ENCODE data around the gene GIT2.
"Not testable (repeated sequence)": the region's sequence is repeated elsewhere in the genome, so short reads cannot be mapped to it uniquely, and the experiment has no call there.

The GIT2 gene

DNA sequence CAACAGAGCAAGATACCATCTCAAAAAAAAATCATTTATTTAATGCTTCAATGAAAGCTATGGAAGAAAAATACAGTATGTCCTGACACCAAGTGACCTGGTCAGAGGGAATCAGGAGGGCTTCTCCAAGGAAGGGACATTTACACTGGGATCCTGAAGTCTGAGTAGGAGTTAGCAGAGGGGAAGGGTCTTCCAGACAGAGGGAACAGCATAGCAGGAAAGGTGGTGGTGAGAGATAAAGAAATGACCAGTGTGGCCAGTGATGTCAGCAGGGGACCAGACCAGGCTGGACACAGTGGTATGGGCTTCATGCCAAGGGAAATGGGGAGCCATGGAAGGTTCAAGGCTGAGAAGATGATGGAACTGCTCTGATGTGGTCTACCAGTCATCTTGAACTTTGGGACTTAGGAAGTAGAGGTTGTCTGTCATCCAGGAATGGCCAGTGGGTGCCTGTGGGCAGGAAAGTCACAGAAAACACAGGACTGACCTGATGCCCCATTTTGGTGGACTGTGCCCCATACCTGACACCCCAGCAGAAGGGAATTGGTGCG is 103.9 kb downstream of the GIT2 start:
- peak; percentile 82; the same call in 1 of the 2 replicates for TF ChIP-seq ZFP3 (CRISPR knock-in tag; IDR thresholded peaks at IDR 0.05)
- no peak for TF ChIP-seq CREB5 (CRISPR knock-in tag; IDR thresholded peaks at IDR 0.05; ENCODE audit: low read depth)
- no peak for TF ChIP-seq TSHZ2 (CRISPR knock-in tag; IDR thresholded peaks at IDR 0.05)
- TF ChIP-seq, protein P1, sequence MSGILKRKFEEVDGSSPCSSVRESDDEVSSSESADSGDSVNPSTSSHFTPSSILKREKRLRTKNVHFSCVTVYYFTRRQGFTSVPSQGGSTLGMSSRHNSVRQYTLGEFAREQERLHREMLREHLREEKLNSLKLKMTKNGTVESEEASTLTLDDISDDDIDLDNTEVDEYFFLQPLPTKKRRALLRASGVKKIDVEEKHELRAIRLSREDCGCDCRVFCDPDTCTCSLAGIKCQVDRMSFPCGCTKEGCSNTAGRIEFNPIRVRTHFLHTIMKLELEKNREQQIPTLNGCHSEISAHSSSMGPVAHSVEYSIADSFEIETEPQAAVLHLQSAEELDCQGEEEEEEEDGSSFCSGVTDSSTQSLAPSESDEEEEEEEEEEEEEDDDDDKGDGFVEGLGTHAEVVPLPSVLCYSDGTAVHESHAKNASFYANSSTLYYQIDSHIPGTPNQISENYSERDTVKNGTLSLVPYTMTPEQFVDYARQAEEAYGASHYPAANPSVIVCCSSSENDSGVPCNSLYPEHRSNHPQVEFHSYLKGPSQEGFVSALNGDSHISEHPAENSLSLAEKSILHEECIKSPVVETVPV (CRISPR knock-in tag; IDR thresholded peaks at IDR 0.05) = no peak
- ATAC-seq = no peak

- ATAC-seq = not testable (repeated sequence)
Observed at GRCh38 chr12:109891731-109892130, 104.4 kb downstream of the GIT2 start.

DNA sequence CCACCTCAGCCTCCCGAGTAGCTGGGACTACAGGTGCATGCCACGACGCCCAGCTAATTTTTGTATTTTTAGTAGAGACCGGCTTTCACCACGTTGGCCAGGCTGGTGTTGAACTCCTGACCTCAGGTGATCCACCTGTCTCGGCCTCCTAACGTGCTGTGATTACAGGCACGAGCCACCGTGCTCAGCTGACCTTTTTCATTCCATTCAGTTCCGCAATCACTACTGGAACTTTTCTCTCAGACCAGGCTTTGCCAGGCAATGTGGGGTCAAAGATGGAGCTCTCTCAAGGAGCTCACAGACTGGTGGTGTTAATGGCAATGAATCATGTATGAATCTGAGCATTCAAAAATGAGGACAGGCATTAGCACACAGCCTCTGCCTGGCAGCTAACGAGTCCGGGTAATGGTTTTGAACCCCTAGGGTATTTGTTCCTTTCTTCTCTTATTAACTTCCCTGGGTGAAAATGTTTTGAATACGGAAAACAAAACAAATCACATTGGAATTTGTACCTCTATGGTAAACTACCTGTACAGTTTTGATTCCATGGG is 105.5 kb downstream of the GIT2 start:
- no peak for TF ChIP-seq TCF4 (CRISPR knock-in tag; IDR thresholded peaks at IDR 0.05; ENCODE audit: borderline replicate concordance)
- no peak for TF ChIP-seq CREB5 (CRISPR knock-in tag; IDR thresholded peaks at IDR 0.05; ENCODE audit: low read depth)
- no peak for TF ChIP-seq ESRRG (CRISPR knock-in tag; IDR thresholded peaks at IDR 0.05)
- no peak for TF ChIP-seq SNAI2 (CRISPR knock-in tag; IDR thresholded peaks at IDR 0.05)
- no peak for TF ChIP-seq RARB (CRISPR knock-in tag; IDR thresholded peaks at IDR 0.05)
- TF ChIP-seq POU6F1 (CRISPR knock-in tag; IDR thresholded peaks at IDR 0.05; ENCODE audit: borderline replicate concordance, low read depth) = no peak
- ATAC-seq = no peak

DNA sequence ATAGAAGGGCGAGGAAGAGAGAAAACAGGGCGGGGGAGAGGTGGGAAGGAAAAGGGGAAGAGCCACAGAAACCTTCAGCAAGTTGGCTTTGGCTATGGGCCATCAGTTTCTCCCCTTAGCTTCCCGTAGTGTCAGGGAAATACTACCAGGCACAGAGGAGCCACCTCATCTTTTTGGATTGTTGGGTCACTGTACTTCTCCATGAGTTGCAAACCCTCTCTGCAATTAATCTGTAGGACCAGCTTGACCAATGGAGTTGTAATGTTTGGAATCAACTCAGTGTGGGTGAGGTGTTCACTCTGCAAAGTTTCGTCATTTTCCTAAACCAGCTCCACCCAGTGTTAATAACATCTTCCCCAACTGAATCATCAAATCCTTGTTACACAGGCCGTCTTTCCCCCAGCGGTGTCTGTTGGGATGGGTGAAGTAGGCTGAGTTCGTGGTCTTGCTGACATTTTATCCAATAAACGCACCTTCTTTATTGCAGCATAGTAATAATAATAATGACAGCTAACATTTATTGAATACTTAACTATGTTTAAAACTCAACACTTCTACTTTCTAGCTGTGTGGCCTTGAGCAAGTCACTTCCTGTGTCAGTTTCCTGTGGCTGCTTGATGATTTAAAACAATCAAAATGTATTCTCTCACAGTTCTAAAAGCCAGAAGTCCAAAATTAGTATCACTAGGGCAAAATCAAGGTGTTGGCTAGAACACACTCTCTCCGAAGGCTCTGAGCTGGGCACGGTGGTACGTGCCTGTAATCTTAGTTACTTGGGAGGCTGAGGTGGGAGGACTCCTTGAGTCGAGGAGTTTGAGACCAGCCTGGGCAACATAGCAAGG is 107.8 kb downstream of the GIT2 start:
- TF ChIP-seq OSR1 (CRISPR knock-in tag; IDR thresholded peaks at IDR 0.05) (no peak), GLIS3 (CRISPR knock-in tag; IDR thresholded peaks at IDR 0.05) (no peak), ZNF70 (CRISPR knock-in tag; IDR thresholded peaks at IDR 0.05) (no peak), BACH2 (CRISPR knock-in tag; IDR thresholded peaks at IDR 0.05; ENCODE audit: borderline replicate concordance) (no peak), TCF4 (CRISPR knock-in tag; IDR thresholded peaks at IDR 0.05; ENCODE audit: borderline replicate concordance) (no peak), ARNTL (CRISPR knock-in tag; IDR thresholded peaks at IDR 0.05; ENCODE audit: borderline replicate concordance, low read depth) (no peak), ZNF565 (CRISPR knock-in tag; conservative IDR thresholded peaks at IDR 0.05; ENCODE audit: low read depth) (no peak), SNAI2 (CRISPR knock-in tag; IDR thresholded peaks at IDR 0.05) (no peak), TOX (CRISPR knock-in tag; IDR thresholded peaks at IDR 0.05; ENCODE audit: borderline replicate concordance) (no peak), CREB5 (CRISPR knock-in tag; IDR thresholded peaks at IDR 0.05; ENCODE audit: low read depth) (no peak), ZFP3 (CRISPR knock-in tag; IDR thresholded peaks at IDR 0.05) (no peak), ZNF8 (CRISPR knock-in tag; IDR thresholded peaks at IDR 0.05) (no peak), POU6F1 (CRISPR knock-in tag; IDR thresholded peaks at IDR 0.05; ENCODE audit: borderline replicate concordance, low read depth) (no peak), PPARA (CRISPR knock-in tag; IDR thresholded peaks at IDR 0.05; ENCODE audit: borderline replicate concordance) (no peak), ZFP30 (CRISPR knock-in tag; IDR thresholded peaks at IDR 0.05) (no peak)
- TF ChIP-seq, protein P1 (CRISPR knock-in tag; IDR thresholded peaks at IDR 0.05) = no peak
- peak; percentile 67 for ATAC-seq

All from SK-N-SH treated with all-trans-retinoic acid at 6 μM for 48 hours (cell line).